Measurements from ENCODE around the gene PNMT.
"Not testable (repeated sequence)": the region's sequence is repeated elsewhere in the genome, so short reads cannot be mapped to it uniquely, and the experiment has no call there.

Gene PNMT

DNA sequence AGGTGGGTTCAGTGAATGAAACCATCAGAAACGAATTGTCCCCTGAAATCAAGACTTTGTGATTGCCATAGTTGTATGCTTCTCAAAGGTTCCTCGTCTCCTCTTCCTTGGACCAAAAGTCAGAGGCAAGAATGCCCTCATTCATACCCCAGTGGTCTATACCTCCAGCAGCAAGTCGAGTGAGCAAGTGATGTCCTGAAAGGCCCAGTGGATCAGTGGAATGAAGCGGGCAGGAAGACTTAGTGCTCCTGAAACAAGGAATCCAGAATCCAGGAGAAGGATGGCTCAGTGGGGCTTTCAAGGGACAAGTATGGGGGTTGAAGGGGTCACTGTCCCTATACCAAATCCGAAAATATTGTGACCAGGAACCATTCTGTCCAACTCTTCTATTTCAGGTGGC, 26.3 kb downstream of the PNMT start:
- DNase-seq = no peak

DNA sequence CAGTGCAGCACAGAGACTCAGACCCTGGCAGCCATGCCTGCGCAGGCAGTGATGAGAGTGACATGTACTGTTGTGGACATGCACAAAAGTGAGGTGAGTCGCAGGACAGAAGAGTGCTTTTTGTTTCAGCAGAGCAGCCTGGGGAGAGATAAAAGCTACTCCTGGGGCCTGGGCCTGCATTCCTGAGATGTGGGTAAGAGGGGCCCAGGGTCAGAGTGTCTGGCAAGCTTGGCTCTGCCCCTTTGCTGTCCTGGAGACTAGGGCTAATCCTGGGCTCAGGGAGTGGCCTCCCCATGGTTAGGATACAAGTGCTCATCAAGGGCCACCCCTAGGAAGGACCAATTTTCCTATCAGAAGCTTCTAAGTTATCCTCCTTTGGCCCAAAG, 26.8 kb downstream of the PNMT start:
- no peak for DNase-seq

DNA sequence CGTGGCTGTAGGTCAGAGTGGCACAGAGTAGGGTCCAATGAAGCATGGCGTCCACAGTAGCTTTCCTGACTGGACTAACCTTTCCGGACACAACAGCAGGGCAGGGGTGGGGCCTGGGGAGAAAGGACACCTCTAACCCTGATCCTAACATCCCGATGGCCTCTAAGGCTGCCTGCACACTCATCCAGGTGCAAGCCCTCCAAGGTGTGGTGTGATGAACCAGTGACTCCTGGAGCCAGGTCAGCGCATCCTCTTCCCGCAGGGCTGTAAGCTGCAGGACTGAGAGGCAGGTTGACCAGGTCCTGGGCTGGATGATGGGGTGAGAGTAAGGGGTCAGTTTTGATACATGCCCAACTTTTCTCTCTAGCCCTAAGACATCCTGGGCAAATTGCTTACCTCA, 28.5 kb downstream of the PNMT start:
- DNase-seq = no peak

DNA sequence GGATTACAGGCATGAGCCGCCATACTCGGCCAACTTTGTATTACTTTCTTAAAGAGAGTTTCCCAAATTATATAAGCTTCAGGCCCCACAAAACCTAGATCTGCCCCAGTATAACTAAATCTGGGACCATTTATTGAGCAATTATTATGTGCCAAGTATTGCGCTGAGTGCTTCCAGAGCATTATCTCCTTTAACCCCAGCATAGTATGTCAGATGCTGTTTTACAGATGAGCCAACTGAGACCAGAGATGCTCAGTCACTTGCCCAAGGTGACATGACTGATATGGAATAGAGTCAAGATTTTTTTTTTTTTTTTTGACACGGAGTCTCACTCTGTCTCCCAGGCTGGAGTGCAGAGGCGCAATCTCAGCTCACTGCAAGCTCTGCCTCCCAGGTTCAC, 29.7 kb downstream of the PNMT start:
- no peak for DNase-seq

DNA sequence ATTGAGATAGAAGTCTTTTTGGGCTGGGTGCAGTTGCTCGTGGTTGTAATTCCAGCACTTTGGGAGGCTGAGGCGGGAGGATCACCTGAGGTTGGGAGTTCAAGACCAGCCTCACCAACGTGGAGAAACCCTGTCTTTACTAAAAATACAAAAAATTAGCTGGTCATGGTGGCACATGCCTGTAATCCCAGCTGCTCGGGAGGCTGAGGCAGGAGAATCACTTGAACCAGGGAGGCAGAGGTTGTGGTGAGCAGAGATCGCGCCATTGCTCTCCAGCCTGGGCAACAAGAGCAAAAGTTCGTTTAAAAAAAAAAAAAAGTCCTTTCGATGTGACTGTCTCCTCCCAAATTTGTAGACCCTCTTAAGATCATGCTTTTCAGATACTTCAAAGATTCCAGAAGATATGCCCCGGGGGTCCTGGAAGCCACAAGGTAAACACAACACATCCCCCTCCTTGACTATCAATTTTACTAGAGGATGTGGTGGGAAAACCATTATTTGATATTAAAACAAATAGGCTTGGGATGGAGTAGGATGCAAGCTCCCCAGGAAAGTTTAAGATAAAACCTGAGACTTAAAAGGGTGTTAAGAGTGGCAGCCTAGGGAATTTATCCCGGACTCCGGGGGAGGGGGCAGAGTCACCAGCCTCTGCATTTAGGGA, 31.0 kb downstream of the PNMT start:
- DNase-seq = not testable (repeated sequence)

DNA sequence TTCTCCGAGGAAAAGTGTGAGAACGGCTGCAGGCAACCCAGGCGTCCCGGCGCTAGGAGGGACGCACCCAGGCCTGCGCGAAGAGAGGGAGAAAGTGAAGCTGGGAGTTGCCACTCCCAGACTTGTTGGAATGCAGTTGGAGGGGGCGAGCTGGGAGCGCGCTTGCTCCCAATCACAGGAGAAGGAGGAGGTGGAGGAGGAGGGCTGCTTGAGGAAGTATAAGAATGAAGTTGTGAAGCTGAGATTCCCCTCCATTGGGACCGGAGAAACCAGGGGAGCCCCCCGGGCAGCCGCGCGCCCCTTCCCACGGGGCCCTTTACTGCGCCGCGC, 31.5 kb downstream of the PNMT start, which contains the start of gene ERBB2:
TSS of gene ERBB2 (plus strand) at position 247 of the 330 bp plus-strand sequence. CDS start 175 bp downstream, outside the sequence.
- DNase-seq = no peak

DNA sequence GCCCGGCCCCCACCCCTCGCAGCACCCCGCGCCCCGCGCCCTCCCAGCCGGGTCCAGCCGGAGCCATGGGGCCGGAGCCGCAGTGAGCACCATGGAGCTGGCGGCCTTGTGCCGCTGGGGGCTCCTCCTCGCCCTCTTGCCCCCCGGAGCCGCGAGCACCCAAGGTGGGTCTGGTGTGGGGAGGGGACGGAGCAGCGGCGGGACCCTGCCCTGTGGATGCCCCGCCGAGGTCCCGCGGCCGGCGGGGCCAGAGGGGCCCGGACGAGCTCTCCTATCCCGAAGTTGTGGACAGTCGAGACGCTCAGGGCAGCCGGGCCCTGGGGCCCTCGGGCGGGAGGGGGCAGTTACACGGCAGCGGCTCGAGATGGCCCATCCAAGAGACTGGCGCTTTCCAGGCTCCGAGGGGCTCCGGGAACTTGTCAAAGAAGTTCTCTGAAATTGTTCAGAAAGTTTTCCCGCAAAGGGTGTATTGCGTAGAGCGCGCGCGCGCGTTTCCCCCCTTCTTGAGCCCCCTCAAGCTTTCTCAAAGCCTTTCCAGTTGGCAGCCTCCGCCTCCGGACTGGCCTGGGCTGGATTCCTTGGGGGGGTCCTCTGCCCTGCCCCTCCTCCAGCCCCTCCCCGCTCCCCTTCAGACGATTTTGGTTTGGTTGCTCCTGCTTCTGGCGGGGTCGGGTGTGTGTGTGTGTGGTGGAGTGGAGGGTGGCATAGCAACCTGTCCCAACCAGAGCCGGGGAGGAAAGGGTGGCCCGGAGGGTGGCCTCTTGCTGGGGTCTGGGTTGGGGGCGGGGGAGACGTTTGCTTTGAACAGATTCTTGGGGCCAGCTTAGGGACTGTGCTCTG, 32.1 kb downstream of the PNMT start:
- no peak for DNase-seq

DNA sequence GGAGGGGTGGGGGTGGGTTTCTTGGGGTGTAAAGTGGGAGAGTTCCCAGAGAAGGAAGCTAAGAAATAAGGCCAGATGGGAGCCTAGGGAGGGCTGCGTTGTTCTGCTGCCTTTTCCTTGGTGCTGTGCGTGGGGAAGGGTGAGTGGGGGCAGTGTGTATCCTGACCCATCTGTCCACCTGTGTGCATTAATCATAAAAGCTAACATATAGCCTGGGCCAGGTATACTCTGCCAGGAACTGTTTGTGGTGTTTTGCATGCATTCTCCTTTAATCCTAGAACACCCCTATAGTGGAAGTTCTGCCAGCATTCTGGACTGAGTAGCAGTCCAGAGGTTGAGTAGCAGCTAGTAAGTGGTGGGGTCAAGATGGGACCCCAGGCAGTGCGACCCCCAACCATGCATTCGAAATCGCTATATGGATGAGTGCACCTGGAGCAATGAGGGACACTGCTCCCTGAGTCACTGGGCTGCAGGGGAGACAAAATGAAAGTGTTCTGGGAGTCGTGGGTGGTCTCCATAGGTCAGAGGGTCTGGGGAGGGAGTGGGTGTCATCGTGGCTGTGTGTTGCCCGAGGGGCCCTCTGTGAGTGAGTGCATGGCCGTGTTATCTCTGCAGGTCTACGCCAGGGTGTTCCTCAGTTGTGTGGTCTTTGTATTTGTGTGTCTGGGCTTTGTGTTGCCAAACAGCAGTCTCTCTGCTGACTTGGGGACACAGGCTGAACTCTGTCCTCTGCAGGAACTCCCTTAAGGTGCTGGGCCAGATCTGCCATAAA, 32.9 kb downstream of the PNMT start:
- no peak for DNase-seq

DNA sequence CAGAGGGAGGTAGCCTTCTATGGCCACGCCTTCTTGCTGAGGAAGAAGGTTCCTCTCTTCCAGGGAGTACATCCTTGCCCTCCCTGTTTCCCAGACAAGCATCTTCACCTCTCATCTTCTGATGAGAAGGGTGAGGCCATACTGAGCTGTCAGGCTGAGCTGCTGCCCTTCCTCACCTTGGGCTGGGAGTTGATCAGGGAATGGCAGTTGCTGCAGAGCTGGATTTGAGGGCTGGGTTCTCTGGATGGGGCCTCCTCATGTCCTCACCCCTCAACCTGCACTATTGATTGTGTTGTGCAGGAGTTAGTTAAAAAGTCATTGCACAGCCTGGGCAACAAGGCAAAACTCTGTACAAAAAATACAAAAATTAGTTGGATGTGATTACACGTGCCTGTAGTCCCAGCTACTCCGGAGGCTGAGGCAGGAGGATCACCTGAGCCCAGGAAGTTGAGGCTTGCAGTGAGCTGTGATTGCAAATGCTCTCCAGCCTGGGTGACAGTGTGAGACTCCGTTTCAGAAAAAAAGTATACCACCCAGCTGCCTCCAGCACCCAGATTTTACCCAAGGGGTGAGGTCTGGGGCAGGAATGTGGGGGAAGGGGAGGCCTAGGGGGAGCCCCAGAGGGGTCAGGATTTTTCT, 33.6 kb downstream of the PNMT start:
- no peak for DNase-seq

DNA sequence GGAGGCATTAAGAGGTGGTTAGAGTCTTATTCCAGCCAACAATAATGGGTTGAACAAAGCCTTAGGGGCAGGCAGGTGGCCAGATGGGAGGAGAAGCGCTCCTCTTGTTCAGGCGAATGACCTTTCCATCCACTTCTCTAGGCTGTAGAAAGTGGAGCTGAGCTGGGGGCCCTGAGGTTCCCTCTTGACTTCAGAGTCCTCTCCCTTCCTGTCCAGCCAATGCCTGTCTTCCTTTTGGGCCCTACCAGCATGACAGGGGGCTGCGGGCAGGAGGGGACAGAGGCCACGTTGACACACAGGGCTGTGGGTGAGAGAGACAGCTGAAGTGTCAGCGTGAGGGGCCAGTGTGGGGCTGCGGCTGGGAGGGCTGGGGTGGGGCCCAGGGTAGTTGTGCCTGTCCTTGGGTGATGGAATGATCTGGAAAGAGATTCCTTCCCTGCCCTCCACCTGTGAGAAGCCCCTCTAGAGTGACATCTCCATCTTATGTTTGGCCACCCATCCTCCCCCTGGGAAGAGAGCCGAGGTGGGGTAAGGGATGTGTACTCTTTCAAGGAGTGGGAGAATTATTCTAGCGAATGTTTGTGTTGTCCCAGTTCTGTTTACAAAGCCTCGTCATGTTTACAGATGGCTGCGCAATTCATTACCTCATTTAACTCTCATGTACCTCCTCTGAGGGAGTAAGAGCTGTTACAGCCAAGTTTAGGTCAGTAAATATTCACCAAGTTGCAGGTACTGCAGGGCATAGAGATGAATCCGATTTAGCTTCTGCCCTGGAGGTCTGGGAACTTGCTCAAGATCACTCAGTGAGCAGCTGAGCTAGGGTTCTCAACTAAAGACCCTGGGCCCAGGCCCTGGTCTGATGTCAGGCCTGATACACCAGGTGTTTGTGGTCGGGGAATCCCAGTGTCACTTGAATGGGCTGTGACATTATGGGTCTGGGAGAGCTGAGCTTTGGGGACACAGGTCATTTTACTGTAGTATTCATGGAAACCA, 34.9 kb downstream of the PNMT start:
- no peak for DNase-seq

DNA sequence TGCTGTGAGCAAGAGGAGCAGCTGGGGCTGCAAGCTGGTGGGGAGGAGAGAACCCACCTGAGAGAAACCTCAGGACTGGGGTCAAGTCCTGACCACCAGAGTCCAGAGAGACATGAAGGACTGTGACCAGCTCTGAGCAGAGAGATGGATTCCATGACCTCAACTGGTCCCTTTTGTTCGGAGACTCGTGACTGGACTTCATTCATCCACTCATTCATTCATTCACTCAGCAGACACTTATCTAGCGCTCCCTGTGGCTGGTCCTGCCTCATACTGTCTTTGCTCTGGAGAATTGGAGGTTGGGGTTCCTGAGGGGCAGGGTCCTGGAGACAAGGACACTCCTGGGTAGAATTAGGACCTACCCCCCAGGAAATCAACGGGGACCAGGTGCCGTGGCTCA, 35.7 kb downstream of the PNMT start:
- no peak for DNase-seq

DNA sequence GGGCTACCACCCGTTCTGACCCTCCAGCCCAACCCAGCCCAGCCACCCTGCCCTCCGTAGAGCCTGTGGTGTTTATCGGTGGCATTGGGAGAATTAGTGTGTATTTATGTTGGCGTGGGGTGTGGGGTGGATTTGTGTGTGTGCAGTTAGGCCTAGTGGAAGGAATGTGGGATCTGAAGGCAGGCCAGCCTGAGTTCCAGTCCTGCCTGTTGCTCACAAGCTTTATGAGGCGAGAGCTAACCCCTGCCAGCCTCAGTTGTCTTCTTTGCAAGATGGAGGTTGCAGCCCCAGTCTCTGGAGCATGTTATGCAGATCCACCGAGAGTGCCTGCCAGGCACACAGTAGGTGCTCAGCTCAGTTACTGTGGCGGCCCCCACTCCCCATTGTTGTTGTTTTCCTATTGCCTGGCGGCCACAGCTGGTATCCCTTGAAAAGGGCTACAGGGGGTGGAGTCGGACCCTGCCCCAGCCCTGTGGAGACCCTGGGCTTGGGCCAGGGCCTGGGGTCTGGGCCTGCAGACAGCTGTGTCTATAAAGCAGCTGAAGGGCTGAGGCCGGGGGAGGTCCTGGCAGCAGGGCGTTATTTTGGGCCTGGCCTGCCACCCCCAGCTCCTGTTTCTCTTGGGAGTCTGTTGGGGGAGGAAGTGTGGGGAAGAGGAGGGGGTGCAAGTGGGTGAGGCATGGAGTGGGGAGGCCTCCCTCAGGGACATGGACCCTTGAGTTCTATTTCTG, 36.7 kb downstream of the PNMT start:
- DNase-seq = no peak

DNA sequence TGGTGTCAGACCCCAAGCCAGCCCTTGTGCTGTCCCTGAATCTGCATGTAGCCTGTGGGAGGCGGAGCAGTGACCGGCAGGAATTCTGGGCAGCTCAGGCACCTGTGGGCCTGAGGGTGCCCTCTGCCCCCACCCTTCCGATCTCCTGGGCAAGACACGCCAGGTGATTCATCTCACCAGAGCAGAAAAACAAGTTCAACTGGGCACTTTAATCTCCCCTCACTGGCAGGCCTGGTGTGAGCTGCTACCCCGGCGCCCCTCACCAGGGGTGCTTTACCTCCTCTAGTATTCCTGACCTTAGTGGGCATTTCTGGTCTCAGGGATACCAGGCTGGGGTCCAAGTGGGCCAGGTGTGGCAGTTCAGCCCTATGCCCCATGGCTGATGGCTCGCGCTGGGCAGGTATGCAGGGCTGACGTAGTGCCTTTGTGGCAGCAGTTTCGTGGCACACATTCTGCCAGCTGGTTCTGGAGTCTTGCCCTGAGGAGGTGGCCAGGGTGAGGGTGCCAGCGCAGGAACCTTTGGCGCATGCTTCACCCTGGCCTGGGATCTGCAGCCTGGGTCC, 37.6 kb downstream of the PNMT start:
- DNase-seq = no peak

DNA sequence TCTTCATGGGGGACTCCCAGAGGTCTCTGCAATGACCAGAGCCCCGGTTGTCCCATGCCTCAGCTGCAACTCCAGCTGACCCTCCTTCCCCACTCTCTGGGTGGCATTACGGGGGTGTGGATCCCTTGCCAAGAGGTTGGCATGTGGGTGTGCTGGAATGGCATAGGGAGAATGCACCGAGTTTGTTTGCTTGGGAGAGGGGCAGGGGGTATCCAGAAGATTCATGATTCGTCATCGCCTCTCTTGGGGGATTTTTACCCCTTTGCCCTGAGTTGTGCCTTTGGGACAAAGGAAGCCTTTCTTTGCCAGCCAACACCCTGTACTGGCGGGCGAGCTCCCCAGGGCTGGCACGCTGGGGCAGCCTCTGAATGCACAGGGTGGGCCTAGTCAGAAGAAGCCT, 38.1 kb downstream of the PNMT start:
- DNase-seq = no peak

DNA sequence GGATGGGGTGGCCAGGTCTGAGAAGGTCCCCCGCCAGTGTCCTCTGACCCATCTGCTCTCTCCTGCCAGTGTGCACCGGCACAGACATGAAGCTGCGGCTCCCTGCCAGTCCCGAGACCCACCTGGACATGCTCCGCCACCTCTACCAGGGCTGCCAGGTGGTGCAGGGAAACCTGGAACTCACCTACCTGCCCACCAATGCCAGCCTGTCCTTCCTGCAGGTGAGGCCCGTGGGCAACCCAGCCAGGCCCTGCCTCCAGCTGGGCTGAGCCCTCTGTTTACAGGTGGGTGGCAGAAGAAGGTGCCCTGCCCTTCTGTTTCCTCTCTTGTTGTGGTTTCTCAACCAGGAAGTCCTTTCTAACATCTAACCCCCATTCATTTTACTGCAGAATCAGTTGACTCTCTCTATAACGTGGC, 38.7 kb downstream of the PNMT start:
- DNase-seq = no peak

DNA sequence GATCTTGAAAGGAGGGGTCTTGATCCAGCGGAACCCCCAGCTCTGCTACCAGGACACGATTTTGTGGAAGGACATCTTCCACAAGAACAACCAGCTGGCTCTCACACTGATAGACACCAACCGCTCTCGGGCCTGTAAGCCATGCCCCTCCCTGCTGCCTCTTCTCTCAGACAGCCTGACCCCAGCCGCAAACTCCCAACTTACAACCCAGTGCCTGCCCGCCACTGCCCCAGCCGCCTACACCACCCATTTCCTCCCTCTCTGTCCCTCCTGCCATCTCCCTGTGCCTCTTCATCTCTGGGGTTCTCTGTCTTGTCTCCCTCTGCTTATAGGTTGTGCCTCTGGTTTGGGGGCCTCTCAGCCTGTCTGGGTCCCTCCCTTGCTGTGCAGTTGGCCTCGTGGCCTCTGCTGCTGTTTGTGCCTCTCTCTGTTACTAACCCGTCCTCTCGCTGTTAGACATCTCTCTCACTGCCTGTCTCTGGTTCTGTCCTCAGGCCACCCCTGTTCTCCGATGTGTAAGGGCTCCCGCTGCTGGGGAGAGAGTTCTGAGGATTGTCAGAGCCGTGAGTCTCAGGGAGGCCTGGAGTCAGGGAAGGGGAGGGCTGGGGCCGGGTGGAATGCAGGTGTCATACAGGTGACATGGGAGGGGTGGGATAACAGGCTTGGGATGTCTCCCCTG, 41.2 kb downstream of the PNMT start:
- no peak for DNase-seq

DNA sequence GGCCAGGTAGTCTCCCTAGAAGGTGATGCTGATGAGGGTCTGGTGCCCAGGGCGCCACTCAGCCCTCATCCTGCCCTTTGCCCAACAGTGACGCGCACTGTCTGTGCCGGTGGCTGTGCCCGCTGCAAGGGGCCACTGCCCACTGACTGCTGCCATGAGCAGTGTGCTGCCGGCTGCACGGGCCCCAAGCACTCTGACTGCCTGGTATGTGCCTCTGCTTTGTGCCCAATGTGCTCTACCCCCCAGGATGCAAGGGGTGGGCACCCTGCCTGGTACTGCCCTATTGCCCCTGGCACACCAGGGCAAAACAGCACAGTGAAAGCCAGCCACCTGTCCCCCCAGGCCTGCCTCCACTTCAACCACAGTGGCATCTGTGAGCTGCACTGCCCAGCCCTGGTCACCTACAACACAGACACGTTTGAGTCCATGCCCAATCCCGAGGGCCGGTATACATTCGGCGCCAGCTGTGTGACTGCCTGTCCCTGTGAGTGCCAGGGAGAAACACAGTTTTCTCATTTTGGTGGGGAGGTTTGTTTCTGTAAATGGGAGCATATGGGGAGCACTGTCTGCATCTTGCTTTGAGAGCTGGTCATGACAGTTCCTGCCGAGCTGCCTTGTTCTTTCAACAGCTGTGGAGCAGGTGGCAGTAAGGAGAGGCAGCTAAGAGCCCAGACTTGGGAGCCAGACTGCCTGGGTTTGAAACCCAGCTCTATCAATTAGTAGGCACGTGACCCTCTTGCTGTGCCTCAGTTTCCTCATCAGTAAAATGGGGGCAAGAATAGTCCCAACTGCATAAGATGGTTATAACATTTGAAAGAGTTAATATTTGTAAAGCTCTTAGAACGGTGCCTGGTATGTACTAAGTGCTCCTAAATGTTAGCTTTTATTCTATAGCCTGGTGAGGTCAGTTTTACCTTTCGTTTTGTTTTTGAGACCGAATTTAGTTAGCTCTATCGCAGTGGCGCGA, 42.0 kb downstream of the PNMT start:
- DNase-seq = no peak

DNA sequence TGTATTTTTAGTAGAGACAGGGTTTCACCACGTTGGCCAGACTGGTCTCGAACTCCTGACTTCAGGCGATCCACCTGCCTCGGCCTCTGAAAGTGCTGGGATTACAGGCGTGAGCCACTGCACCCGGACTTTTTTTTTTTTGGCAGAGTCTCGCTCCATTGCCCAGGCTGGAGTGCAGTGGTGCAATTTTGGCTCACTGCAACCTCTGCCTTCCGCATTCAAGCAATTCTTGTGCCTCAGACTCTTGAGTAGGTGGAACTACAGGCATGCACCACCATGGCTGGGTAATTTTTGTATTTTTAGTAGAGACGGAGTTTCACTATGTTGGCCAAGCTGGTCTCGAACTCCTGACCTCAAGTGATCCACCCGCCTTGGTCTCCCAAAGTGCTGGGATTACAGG, 42.8 kb downstream of the PNMT start:
- DNase-seq = not testable (repeated sequence)

DNA sequence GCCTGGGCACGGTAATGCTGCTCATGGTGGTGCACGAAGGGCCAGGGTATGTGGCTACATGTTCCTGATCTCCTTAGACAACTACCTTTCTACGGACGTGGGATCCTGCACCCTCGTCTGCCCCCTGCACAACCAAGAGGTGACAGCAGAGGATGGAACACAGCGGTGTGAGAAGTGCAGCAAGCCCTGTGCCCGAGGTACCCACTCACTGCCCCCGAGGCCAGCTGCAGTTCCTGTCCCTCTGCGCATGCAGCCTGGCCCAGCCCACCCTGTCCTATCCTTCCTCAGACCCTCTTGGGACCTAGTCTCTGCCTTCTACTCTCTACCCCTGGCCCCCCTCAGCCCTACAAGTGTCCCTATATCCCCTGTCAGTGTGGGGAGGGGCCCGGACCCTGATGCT, 43.6 kb downstream of the PNMT start:
- DNase-seq = no peak
